HFF-Myc (cell line): ENCODE results near the gene CTNNB1.
"Not testable (repeated sequence)": the region's sequence is repeated elsewhere in the genome, so short reads cannot be mapped to it uniquely, and the experiment has no call there.

Source experiments
- DNase-seq: peaks from one replicate; pipeline ENCODE4 v3.0.0-alpha.2; 2011; ENCODE audit warnings: low read depth; ENCODE audit errors: extremely low read depth
- H3K4me3 ChIP-seq: replicated peaks from 2 replicates; pipeline ENCODE4 v1.5.1; 2011; ENCODE audit warnings: low read depth, mild to moderate bottlenecking, control low read depth, low read length
- CTCF ChIP-seq: IDR thresholded peaks from 2 replicates; pipeline ENCODE4 v1.5.1; 2012; ENCODE audit warnings: mild to moderate bottlenecking, low read depth, low read length, control low read depth; ENCODE audit errors: missing control alignments

Gene CTNNB1

GRCh38 chr3:41277790-41278465 lies 78.6 kb downstream of the CTNNB1 start:
- DNase-seq: no peak
- no peak for TF ChIP-seq CTCF
- no peak overlapping the region for H3K4me3 ChIP-seq

- not testable (repeated sequence) for H3K4me3 ChIP-seq, DNase-seq
Measured at GRCh38 chr3:41284934-41285333, 85.6 kb downstream of the CTNNB1 start.

GRCh38 chr3:41286305-41286704 lies 87.0 kb downstream of the CTNNB1 start:
- no peak for TF ChIP-seq CTCF
- DNase-seq: no peak
- H3K4me3 ChIP-seq: no peak overlapping the region

GRCh38 chr3:41288785-41289184 lies 89.5 kb downstream of the CTNNB1 start:
- DNase-seq: no peak
- H3K4me3 ChIP-seq: no peak overlapping the region
- TF ChIP-seq CTCF: no peak
